HepG2 (cell line): Measurements from ENCODE around the gene NBPF3.
A peak's percentile ranks its signal among the peaks of the same experiment; 100 is the strongest.

Experiments used
- CTCF ChIP-seq: sonication (generic); formaldehyde crosslinking; IDR thresholded peaks from 2 replicates; pipeline ENCODE4 v1.5.0; 2020; ENCODE audit warnings: mild to moderate bottlenecking, missing genetic modification reagents, moderate library complexity
- HMG20B ChIP-seq: conservative IDR thresholded peaks from 2 replicates; pipeline ENCODE4 v1.6.1; 2016; ENCODE audit warnings: missing genetic modification reagents, missing compliant biosample characterization
- IRF2 ChIP-seq: IDR thresholded peaks from 2 replicates; pipeline ENCODE4 v1.6.1; 2018; ENCODE audit warnings: missing genetic modification reagents, missing compliant biosample characterization
- KDM1A ChIP-seq: IDR thresholded peaks from 2 replicates; pipeline ENCODE4 v1.6.1; 2016; ENCODE audit warnings: missing compliant biosample characterization
- KLF16 ChIP-seq, 2 experiments: sonication (generic) in 1 of 2; formaldehyde crosslinking in 1 of 2; IDR thresholded peaks; 2 replicates each; pipeline versions ENCODE4 v1.6.1 to v1.8.0; 2016 to 2023; ENCODE audit warnings: missing genetic modification reagents in 2 of 2, missing compliant biosample characterization in 1 of 2
- MYC ChIP-seq: sonication (generic); formaldehyde crosslinking; IDR thresholded peaks from 2 replicates; pipeline ENCODE4 v1.9.0; 2021; ENCODE audit warnings: missing genetic modification reagents, borderline replicate concordance
- NFYB ChIP-seq: sonication (generic); formaldehyde crosslinking; IDR thresholded peaks from 2 replicates; pipeline ENCODE4 v1.4.0; 2020; ENCODE audit warnings: missing genetic modification reagents
- PTBP1 ChIP-seq: fragments of 200-400 bp; formaldehyde crosslinking; IDR thresholded peaks from 2 replicates; pipeline ENCODE4 v1.6.1; 2018; ENCODE audit warnings: low read length, low read depth; ENCODE audit not compliant: poor library complexity, severe bottlenecking
- SIN3A ChIP-seq: IDR thresholded peaks from 2 replicates; pipeline ENCODE4 v1.6.1; 2011; ENCODE audit warnings: low read depth, mild to moderate bottlenecking, control low read depth, low read length, borderline replicate concordance
- ZMYM3 ChIP-seq: sonication (generic); formaldehyde crosslinking; IDR thresholded peaks from 2 replicates; pipeline ENCODE4 v1.5.1; 2020; ENCODE audit warnings: mild to moderate bottlenecking, missing genetic modification reagents
- ZNF362 ChIP-seq: sonication (generic); formaldehyde crosslinking; IDR thresholded peaks from 2 replicates; pipeline ENCODE4 v1.4.0; 2020; ENCODE audit warnings: missing genetic modification reagents, mild to moderate bottlenecking, borderline replicate concordance
- ZNF556 ChIP-seq: sonication (generic); formaldehyde crosslinking; IDR thresholded peaks from 2 replicates; pipeline ENCODE4 v1.4.0; 2020; ENCODE audit warnings: mild to moderate bottlenecking, missing genetic modification reagents, borderline replicate concordance
- ZNF615 ChIP-seq: sonication (generic); formaldehyde crosslinking; IDR thresholded peaks from 2 replicates; pipeline ENCODE4 v1.5.0; 2020; ENCODE audit warnings: mild to moderate bottlenecking, missing genetic modification reagents, borderline replicate concordance
- ZXDC ChIP-seq: sonication (generic); formaldehyde crosslinking; IDR thresholded peaks from 2 replicates; pipeline ENCODE4 v1.5.0; 2020; ENCODE audit warnings: mild to moderate bottlenecking, missing genetic modification reagents

GRCh38 chr1:21510885-21511578 lies 71.1 kb downstream of the NBPF3 start:
- TF ChIP-seq SIN3A (no peak), ZNF362 (CRISPR knock-in tag) (no peak), PTBP1 (no peak), MYC (no peak), ZMYM3 (CRISPR knock-in tag) (no peak), CTCF (CRISPR knock-in tag) (0 out of 2 replicates have a peak, but pooled peaks have one; percentile 12), KDM1A (CRISPR knock-in tag) (no peak), NFYB (CRISPR knock-in tag) (no peak), IRF2 (CRISPR knock-in tag) (no peak), ZNF556 (CRISPR knock-in tag) (no peak), ZNF615 (CRISPR knock-in tag) (no peak), KLF16 (CRISPR knock-in tag; IDR thresholded peaks at IDR 0.05) (no peak), ZXDC (CRISPR knock-in tag) (no peak), HMG20B (CRISPR knock-in tag) (no peak)
